Epithelial cell of esophagus (primary cell): ENCODE results near the gene TOM1L2.

ENCODE experiments used
- DNase-seq: peaks from one replicate; pipeline ENCODE4 v3.0.0; 2010; ENCODE audit warnings: low read depth
- H3K4me3 ChIP-seq: 2 replicates; pipeline ENCODE4 v1.5.1; 2011; ENCODE audit warnings: mild to moderate bottlenecking, low read length, control low read depth
- TF ChIP-seq, protein P1 (sequence below): IDR thresholded peaks from 2 replicates; pipeline ENCODE4 v1.5.1; 2011; ENCODE audit warnings: low read depth, mild to moderate bottlenecking, low read length, control low read depth, inconsistent platforms; ENCODE audit not compliant: insufficient read depth; ENCODE audit errors: missing control alignments

Gene TOM1L2

DNA sequence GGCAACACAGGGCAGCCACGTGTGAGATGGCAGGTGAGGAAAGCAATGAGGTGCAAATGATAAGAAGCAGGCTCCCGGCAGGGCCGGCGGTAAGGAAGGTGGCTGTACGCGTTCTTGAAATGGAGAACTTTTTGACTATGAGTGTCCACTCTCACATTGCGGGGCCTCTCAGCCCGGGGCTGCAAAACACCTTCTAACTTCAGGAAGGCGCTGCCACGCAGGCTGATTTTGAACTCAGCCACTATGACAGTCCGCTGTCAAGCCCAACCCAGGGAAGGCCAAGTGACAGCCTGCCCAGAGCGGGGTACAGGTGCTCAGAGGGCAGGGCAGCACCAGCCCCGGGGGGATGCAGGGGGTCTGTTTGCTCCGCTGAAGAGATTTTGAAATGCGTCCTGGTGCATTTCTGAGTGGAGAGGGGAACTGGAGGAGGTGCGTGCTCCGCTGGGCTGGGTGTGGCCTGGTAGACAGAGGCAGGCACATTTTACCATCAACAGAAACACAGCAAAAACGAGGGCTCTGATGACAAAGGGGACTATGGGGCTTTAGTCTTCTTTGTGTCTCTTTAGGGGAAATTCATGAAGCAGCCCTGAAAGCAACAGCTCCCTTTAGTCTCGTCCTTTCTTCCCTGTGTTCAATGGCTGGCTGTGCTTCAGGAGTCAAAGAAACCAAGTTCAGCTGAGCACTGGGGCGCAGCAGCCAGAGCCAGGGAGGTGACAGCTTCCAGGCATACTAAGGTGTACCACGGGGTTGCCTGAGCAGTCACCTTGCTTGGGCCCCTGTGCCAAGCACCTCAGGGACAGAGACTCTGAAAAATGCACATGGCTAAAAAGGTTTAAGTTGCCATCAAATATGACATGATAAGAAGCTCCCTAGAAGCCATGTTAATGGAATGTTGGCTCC lies 120.8 kb downstream of the TOM1L2 start:
- H3K4me3 ChIP-seq = no peak overlapping the region
- TF ChIP-seq, protein P1, sequence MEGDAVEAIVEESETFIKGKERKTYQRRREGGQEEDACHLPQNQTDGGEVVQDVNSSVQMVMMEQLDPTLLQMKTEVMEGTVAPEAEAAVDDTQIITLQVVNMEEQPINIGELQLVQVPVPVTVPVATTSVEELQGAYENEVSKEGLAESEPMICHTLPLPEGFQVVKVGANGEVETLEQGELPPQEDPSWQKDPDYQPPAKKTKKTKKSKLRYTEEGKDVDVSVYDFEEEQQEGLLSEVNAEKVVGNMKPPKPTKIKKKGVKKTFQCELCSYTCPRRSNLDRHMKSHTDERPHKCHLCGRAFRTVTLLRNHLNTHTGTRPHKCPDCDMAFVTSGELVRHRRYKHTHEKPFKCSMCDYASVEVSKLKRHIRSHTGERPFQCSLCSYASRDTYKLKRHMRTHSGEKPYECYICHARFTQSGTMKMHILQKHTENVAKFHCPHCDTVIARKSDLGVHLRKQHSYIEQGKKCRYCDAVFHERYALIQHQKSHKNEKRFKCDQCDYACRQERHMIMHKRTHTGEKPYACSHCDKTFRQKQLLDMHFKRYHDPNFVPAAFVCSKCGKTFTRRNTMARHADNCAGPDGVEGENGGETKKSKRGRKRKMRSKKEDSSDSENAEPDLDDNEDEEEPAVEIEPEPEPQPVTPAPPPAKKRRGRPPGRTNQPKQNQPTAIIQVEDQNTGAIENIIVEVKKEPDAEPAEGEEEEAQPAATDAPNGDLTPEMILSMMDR = no peak
- DNase-seq = no peak

DNA sequence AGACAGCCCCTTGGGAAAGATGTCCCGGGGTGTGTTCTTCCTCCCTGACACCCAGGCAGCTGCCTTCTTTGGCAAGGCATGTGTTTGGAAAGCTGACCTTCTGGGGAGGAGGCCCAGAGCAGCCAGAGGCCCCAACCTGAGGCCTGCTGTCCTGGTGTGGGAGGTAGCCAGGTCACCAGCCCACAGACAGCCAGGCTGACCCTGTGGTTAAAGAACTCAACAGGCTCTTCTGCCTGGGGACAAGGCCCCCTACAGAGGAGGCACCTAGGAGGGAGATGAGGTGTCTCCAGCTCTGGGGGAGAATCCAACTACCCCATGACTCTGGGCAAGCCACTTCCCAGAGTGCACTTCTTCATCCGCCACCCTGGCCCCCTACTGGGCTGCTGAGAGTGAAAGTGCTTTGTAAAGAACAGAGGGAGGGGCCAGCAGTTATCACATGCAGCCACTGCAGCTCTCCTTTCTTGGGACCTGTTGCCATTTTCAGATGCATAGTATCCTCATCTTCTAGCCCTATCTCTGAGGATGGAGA lies 122.3 kb downstream of the TOM1L2 start:
- TF ChIP-seq, protein P1 = no peak
- no peak overlapping the region for H3K4me3 ChIP-seq
- DNase-seq = no peak

DNA sequence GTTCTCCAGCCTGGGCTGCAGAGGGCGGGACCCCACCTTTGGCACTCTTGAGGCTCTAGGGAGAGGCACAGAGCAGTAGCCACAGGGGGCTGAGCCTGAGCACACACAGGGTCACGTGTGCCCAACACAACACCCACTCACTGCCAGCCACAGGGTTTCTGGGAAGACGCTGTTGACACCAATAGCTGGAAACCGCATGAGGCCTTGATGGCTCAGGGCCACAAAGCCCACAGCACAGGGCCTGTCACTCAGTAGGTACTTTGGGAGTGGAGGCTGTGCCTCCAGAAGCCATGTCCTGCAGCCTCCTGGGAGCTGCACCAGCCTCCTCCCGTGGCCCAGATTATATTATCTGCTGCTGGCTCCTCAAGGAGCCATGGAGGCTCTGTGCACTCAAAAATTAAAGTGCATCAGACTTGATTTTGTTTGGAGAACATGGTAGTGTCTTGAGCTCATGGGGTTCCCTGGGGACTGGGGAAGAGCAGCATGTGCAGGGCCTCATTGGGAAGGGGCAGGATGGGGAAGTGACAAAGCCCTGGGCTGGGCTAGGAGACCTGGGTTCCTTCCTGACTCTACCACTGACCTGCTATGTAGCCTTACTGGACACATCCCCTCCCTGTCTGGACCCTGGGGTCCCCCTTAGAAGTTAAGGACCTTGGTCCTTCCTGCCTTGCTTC lies 122.9 kb downstream of the TOM1L2 start:
- TF ChIP-seq, protein P1 = no peak
- DNase-seq = no peak
- no peak overlapping the region for H3K4me3 ChIP-seq

DNA sequence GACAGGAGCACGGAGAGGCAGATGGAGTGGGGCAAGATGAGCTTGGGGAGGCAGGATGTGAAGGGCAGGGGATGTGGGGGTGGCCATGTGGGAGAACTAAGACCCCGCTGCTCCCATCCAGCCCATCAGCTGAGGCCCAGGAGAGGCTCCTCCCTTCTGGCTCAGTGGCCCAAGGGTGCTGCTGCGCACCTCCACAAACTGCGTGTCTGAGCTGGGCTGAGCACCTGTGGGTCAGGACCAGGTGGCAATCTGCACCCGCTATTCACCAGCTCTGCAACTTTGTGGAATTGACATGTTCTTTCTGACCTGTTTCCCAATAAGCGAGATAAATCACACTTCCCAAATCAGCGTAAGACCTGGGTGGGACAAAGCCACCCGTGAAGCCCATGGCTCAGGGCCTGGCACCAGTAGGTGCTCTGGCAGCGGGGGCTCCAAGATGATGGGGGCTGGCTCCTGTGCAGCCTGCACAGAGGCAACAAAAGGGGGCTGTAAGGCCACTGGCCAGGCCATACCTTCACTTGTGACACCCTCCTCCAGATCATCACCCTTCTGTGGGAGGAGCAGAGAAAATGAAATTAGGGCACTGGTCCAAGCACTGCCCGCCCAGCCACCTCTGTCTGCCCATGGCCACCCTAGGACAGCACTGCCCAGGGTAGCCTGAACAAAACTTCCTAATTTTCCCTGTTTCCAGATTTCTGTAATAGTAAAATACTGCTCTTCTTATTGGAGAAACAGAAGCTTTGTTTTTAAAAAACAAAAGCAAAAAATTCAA lies 123.7 kb downstream of the TOM1L2 start:
- no peak for DNase-seq
- no peak overlapping the region for H3K4me3 ChIP-seq
- TF ChIP-seq, protein P1 = no peak

DNA sequence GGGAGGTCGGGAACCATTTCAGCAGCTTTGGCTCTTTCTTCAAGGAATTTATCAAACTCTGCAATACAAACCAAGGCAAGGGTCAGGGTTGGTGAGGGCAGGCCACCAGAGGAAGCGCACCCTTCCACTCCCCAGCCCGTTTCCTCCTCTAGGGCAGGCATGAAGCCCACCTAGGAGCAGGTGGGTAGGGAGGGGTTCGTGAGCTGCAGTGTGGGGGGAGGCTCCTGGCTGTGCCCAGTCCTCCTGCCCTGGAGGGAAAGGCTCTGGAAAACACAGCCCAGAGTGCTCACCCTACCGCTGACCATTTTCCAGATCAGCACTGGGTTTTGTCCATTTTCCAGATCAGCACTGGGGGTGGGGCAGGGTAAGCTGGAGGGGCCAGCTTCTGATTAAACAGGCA lies 124.5 kb downstream of the TOM1L2 start:
- no peak for DNase-seq
- TF ChIP-seq, protein P1 = no peak
- H3K4me3 ChIP-seq = no peak overlapping the region

DNA sequence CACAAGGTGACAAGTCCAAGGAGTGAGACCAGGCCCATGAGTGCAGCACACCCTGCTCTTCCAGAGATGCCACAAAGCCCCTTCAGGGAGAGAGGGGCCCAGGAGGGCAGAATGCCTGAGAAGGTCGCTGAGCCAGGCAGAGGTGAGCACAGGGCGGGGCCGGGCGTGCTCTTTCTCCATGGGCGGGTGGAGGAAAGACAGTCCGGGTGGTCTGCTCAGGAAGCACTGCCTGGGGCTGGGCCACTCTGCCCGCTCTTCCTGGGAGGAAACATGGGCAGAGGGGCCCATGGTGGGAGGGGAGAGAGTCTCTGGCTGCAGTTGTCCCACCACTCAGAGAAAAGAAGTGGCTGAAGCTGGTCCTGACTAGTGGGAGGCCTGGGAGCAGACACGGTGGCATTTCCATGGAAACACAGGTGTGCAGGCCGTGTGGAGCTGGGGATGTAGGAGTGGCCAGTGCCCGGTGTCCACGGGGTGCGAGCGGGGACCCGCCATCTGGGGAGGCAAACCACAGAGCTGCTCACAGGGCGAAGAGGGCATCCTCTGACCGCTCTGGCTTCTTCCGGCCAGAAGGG lies 125.0 kb downstream of the TOM1L2 start:
- no peak overlapping the region for H3K4me3 ChIP-seq
- TF ChIP-seq, protein P1 = no peak
- no peak for DNase-seq
